ENCODE results near the gene SOX12.

DNA sequence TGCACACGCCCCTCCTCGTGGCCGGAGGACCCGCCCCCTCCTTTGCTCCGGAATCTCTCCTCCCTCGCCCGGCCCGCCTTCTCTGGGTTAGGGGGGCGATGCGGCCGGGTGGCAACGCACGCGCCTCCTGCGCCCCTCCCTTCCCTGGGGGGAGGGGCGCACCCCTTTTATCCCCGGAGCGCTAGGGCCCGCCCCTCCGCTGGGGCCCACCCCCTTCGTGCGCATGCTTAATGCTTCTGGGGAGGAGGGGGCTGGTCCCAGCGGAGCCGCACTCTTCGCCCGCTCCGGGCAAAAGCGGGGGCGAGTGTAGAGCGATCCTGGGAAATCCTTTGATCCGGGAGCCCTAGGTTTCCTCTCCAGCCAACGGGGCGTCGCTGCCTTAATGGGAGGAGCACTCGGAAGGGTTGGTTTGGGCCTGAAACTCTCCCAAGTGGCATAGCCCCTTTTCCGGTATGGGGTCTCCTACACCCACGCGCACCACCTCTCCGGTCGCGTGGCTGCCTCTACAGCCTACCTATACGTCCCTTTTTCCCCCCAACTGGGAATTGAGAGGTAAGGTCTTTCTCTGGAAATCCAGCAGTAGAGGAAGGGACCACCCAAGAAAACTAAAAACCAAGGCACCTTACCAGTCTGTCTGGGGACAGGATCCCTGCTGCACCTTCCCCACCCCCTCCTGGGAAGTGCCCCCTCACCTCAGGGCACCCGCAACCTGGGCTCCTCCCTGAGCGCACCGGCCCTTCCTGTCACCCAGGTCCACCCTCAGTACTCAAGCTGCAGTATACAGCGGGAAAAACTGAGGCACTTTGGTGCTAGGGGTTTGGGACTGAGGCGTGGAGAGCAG, 2.1 kb downstream of the SOX12 start:
- no peak for TF ChIP-seq FOXP2 (optimal IDR thresholded peaks at IDR 0.05; ENCODE audit: control extremely low read depth, extremely low read length, insufficient read depth)
- TF ChIP-seq POLR2AphosphoS5 (IDR thresholded peaks at IDR 0.05; ENCODE audit: borderline replicate concordance, low read depth, low read length): peak; percentile 90
